ENCODE data around the gene SPEF2. TPM values are rescaled to one million over a fixed set of nuclear protein-coding genes. Genes with fewer than 3 reads are reported as not detected.

SPEF2 gene
- total and polyA plus RNA-seq, 10 of the 15 experiments (the other 5 are each of a cell fraction or from before 2014, with no cell fraction given): 0.03 to 2.0 (median 0.07) TPM; not detected in 3

- H3K9ac ChIP-seq (ENCODE audit: control insufficient read depth, insufficient read depth, low read length): no peak overlapping the region
- H2AFZ ChIP-seq (ENCODE audit: control insufficient read depth, low read depth, low read length): no peak overlapping the region
- no peaks in the 10 kb centered on the region for H3K79me2 ChIP-seq (ENCODE audit: control insufficient read depth, insufficient read depth, low read length)
- CTCF ChIA-PET: interaction anchor here (1.3 kb wide), 1 partner anchor 11 kb away, joined by 4 read pairs; no protein-coding TSS in a partner anchor
- no peaks in the 10 kb centered on the region for H3K36me3 ChIP-seq (ENCODE audit: control insufficient read depth in 2 of 2, insufficient read depth in 2 of 2, low read length in 1 of 2)
- in situ Hi-C loops (cut with MboI) (no loop called here), intact Hi-C loops (cut with micrococcal nuclease; ENCODE audit: unreplicated experiment) (no loop called here)
- POLR2A ChIA-PET: no interaction called here
- no peak overlapping the region for H3K4me2 ChIP-seq (ENCODE audit: control insufficient read depth, insufficient read depth)
- H3K27me3 ChIP-seq (replicated peaks in 1 of 2; ENCODE audit: control insufficient read depth in 2 of 2, insufficient read depth in 2 of 2, low read length in 1 of 2): no peaks in the 10 kb centered on the region
- TF ChIP-seq BCL11A (IDR thresholded peaks at IDR 0.05; ENCODE audit: low read depth, low read length): no peak
- no peak for TF ChIP-seq JUND (IDR thresholded peaks at IDR 0.05; ENCODE audit: low read depth, low read length)
- TF ChIP-seq IKZF1 (conservative IDR thresholded peaks at IDR 0.05): no peak
- no peak for TF ChIP-seq KAT2A (conservative IDR thresholded peaks at IDR 0.05; ENCODE audit: control insufficient read depth, low read depth, low read length)
- TF ChIP-seq BHLHE40 (IDR thresholded peaks at IDR 0.05; ENCODE audit: borderline replicate concordance in 1 of 2, low read depth in 2 of 2, low read length in 1 of 2): no peak
- TF ChIP-seq, protein P1, sequence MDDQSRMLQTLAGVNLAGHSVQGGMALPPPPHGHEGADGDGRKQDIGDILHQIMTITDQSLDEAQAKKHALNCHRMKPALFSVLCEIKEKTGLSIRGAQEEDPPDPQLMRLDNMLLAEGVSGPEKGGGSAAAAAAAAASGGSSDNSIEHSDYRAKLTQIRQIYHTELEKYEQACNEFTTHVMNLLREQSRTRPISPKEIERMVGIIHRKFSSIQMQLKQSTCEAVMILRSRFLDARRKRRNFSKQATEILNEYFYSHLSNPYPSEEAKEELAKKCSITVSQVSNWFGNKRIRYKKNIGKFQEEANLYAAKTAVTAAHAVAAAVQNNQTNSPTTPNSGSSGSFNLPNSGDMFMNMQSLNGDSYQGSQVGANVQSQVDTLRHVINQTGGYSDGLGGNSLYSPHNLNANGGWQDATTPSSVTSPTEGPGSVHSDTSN (IDR thresholded peaks at IDR 0.05; ENCODE audit: insufficient replicate concordance, low read depth, low read length): no peak
- TF ChIP-seq NKRF (conservative IDR thresholded peaks at IDR 0.05): no peak
- no peak for TF ChIP-seq ZBED1 (IDR thresholded peaks at IDR 0.05; ENCODE audit: borderline replicate concordance)
- no peak for TF ChIP-seq RCOR1 (conservative IDR thresholded peaks at IDR 0.05; ENCODE audit: low read depth, low read length)
- no peak for TF ChIP-seq RUNX3 (IDR thresholded peaks at IDR 0.05; ENCODE audit: low read length)
- no peak for TF ChIP-seq E4F1 (IDR thresholded peaks at IDR 0.05; ENCODE audit: borderline replicate concordance, partially characterized antibody)
- no peak for TF ChIP-seq CEBPB (IDR thresholded peaks at IDR 0.05; ENCODE audit: borderline replicate concordance in 1 of 2, low read depth in 2 of 2, low read length in 2 of 2)
- RAD21 ChIA-PET (ENCODE audit: unreplicated experiment): no interaction called here
- H3K4me1 ChIP-seq (ENCODE audit: control insufficient read depth, insufficient read depth, low read length): no peaks in the 10 kb centered on the region
- ATAC-seq: no peak
- no peaks in the 10 kb centered on the region for H3K9me3 ChIP-seq (replicated peaks; ENCODE audit: control insufficient read depth, insufficient read depth, low read length)
- BruUV-seq (replicated peaks): no TSS peak
- SMC1A ChIA-PET (ENCODE audit: uncharacterized antibody, unreplicated experiment): no interaction called here
- no peak for DNase-seq (ENCODE audit: low read depth, low spot score)
- WGBS (ENCODE audit: insufficient coverage, insufficient replicate concordance, low lambda C conversion rate, missing lambda C conversion rate): 16% methylated on average over 6 of the region's 6 CpGs
- H3K27ac ChIP-seq (ENCODE audit: control insufficient read depth, insufficient read depth): no peak overlapping the region
- H4K20me1 ChIP-seq (ENCODE audit: control insufficient read depth, insufficient read depth): no peaks in the 10 kb centered on the region
- no peak for FAIRE-seq
- H3K4me3 ChIP-seq: no peak overlapping the region
These were observed 134.3 kb downstream of the SPEF2 start for GRCh38 chr5:35752012-35752411.
